Gastroesophageal sphincter (tissue), 3 donors: Measurements from ENCODE around the gene GALNT9.

Experiments
- POLR2A ChIP-seq, 2 donors: fragments of 450-650 bp; IDR thresholded peaks; one replicate each; pipeline ENCODE4 v1.6.1; 2017; ENCODE audit warnings: antibody characterized with exemption in 2 of 2, mild to moderate bottlenecking in 2 of 2, moderate library complexity in 1 of 2
- POLR2AphosphoS5 ChIP-seq: sonication (generic); formaldehyde crosslinking; IDR thresholded peaks from one replicate; pipeline ENCODE4 v1.6.1; 2017; ENCODE audit warnings: antibody characterized with exemption
- TF ChIP-seq, protein P1 (sequence below), 4 experiments: fragments of 200-600 bp in 2 of 4; fragments of 450-650 bp in 2 of 4; sonication (generic) in 1 of 4; IDR thresholded peaks; one replicate each; pipeline ENCODE4 v1.5.1; 2017 to 2019; ENCODE audit warnings: antibody characterized with exemption in 4 of 4, mild to moderate bottlenecking in 2 of 4, moderate library complexity in 2 of 4

- TF ChIP-seq, protein P1, sequence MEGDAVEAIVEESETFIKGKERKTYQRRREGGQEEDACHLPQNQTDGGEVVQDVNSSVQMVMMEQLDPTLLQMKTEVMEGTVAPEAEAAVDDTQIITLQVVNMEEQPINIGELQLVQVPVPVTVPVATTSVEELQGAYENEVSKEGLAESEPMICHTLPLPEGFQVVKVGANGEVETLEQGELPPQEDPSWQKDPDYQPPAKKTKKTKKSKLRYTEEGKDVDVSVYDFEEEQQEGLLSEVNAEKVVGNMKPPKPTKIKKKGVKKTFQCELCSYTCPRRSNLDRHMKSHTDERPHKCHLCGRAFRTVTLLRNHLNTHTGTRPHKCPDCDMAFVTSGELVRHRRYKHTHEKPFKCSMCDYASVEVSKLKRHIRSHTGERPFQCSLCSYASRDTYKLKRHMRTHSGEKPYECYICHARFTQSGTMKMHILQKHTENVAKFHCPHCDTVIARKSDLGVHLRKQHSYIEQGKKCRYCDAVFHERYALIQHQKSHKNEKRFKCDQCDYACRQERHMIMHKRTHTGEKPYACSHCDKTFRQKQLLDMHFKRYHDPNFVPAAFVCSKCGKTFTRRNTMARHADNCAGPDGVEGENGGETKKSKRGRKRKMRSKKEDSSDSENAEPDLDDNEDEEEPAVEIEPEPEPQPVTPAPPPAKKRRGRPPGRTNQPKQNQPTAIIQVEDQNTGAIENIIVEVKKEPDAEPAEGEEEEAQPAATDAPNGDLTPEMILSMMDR (IDR thresholded peaks at IDR 0.05): no peak
- TF ChIP-seq POLR2AphosphoS5 (no peak), POLR2A (IDR thresholded peaks at IDR 0.05) (no peak)
Observed at GRCh38 chr12:132354211-132354981, 25.0 kb upstream of the GALNT9 start.
